SK-N-MC (cell line): ENCODE results near the gene ADGRL3.

Experiments used
- EZH2 ChIP-seq: fragments of 200-600 bp; sonication (generic); IDR thresholded peaks from one replicate; pipeline ENCODE4 v1.6.1; 2017; ENCODE audit warnings: antibody characterized with exemption
- POLR2AphosphoS5 ChIP-seq: IDR thresholded peaks from 2 replicates; pipeline ENCODE4 v1.6.1; 2012; ENCODE audit warnings: mild to moderate bottlenecking, low read depth, low read length, borderline replicate concordance

DNA sequence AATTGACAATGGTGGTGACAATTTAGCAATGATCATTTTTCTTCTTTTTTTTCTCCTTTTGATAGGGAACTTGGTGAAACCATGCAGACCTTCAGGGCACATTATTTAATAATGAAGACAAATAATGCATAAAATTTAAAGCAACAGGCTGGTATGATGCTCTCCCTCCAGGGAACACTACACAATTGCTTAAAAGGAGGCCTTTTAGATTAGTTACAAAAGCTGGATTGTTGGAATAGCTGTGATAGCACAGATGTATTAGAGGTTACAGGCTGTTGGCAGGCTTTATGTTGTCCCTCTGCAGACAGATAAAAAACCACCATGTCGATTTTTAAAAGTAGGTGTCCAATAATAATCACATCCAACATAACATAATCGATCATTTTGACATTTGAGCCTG is 307.0 kb downstream of the ADGRL3 start:
- no peak for TF ChIP-seq EZH2
- no peak for TF ChIP-seq POLR2AphosphoS5
